Cardiac muscle cell (in vitro differentiated cells and primary cell): ENCODE data around the gene DSN1. TPM values are rescaled to one million over a fixed set of nuclear protein-coding genes. Genes with fewer than 3 reads are reported as not detected.
A peak's percentile ranks its signal among the peaks of the same experiment; 100 is the strongest.

ENCODE experiments used
- DNase-seq, 2 donors: peaks; one replicate each; pipeline versions ENCODE4 v3.0.0 to v3.0.0-alpha.2; 2010 to 2017; ENCODE audit warnings: low read depth in 1 of 2, low spot score in 1 of 2
- H3K27ac ChIP-seq: fragments of 200-600 bp; sonication (generic); 2 replicates; pipeline ENCODE4 v1.5.1; 2016
- H3K27me3 ChIP-seq: fragments of 200-600 bp; sonication (generic); 2 replicates; pipeline ENCODE4 v1.6.0; 2016; ENCODE audit warnings: control low read depth
- H3K36me3 ChIP-seq: fragments of 200-600 bp; sonication (generic); 2 replicates; pipeline ENCODE4 v1.5.1; 2016; ENCODE audit warnings: control low read depth
- H3K4me1 ChIP-seq: fragments of 200-600 bp; sonication (generic); 2 replicates; pipeline ENCODE4 v1.8.1; 2017; ENCODE audit warnings: low read depth, mild to moderate bottlenecking, mixed run types
- H3K4me3 ChIP-seq: fragments of 200-600 bp; sonication (generic); 2 replicates; pipeline ENCODE4 v1.5.1; 2016; ENCODE audit warnings: mild to moderate bottlenecking
- H3K9me3 ChIP-seq: fragments of 200-600 bp; sonication (generic); 2 replicates; pipeline ENCODE4 v1.5.1; 2017; ENCODE audit warnings: low read depth, mild to moderate bottlenecking, control low read depth
- polyA plus RNA-seq: library from polyadenylated mRNA; unstranded; fragments of >200 nt; fragmentation: Nextera tagmentation; extraction: Ambion mirVana; gene quantifications from 2 replicates; pipeline ENCODE4 v1.2.1, GENCODE V29; 2016
- total RNA-seq: library from RNA; depleted of rRNA; stranded (reverse); fragments of >200 nt; gene quantifications from 2 replicates; pipeline ENCODE4 v1.2.3, GENCODE V29; 2016
- TF ChIP-seq, protein P1 (sequence below): IDR thresholded peaks from 2 replicates; pipeline ENCODE4 v1.5.1; 2012; ENCODE audit warnings: low read depth, mild to moderate bottlenecking, low read length

Gene DSN1
- total and polyA plus RNA-seq, 2 experiments from 2014 or later = 10.2 to 18.6 TPM

DNA sequence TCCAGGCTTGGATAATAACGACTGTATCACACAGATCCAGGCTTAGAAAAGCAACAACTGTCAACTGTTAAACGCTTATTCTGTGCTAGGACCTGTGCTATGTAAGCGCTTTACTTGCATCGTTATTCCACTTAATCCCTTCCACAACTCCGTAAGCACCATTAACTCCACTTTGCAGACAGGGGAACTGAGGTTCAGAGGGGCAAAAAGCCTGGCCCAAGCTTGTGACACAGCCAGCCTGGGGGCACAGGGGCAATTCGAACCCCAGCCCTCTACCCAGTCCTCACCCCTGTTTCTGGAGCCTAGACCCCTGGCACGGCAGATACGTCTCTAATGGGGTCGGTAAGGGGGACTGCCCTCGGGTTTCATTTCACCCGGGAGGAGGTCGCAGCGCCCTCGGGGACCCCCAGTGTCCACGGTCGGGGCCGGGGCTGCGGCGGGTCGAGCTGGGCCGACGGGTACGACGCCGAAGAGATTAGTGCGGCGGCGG is 411 bp downstream of the DSN1 start:
- Histone ChIP-seq H3K4me3 (peak overlapping the region; percentile 64), H3K27ac (peak overlapping the region; percentile 2), H3K4me1 (no peaks in the 10 kb centered on the region), H3K27me3 (no peaks in the 10 kb centered on the region), H3K9me3 (no peaks in the 10 kb centered on the region), H3K36me3 (no peaks in the 10 kb centered on the region)
- DNase-seq = peak in 1 of 2 donors; percentile 6
- TF ChIP-seq, protein P1, sequence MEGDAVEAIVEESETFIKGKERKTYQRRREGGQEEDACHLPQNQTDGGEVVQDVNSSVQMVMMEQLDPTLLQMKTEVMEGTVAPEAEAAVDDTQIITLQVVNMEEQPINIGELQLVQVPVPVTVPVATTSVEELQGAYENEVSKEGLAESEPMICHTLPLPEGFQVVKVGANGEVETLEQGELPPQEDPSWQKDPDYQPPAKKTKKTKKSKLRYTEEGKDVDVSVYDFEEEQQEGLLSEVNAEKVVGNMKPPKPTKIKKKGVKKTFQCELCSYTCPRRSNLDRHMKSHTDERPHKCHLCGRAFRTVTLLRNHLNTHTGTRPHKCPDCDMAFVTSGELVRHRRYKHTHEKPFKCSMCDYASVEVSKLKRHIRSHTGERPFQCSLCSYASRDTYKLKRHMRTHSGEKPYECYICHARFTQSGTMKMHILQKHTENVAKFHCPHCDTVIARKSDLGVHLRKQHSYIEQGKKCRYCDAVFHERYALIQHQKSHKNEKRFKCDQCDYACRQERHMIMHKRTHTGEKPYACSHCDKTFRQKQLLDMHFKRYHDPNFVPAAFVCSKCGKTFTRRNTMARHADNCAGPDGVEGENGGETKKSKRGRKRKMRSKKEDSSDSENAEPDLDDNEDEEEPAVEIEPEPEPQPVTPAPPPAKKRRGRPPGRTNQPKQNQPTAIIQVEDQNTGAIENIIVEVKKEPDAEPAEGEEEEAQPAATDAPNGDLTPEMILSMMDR = no peak

DNA sequence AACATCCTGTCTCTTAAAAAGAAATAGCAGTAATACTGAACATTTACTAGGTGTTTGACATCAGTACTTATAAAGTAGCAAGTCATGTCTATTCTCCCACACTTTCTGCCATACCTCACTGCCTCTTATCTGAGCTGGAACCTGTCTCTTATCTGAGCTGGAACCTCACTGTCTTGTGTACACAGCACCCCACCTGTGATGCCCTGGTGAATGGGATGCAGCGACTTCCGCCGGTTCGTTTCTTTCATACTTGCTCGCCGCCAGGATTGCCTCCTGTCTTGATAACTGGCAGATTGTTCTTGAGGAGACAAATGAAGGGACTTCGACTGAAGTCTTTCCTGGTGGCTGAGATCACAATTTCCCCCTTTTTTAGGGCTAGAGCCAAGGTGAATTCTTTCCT is 2.9 kb downstream of the DSN1 start:
- no peaks in the 10 kb centered on the region for H3K27me3 ChIP-seq
- TF ChIP-seq, protein P1 = no peak
- H3K27ac ChIP-seq = no peak overlapping the region
- H3K4me1 ChIP-seq = no peaks in the 10 kb centered on the region
- no peaks in the 10 kb centered on the region for H3K36me3 ChIP-seq
- H3K4me3 ChIP-seq = no peak overlapping the region
- H3K9me3 ChIP-seq = no peaks in the 10 kb centered on the region
- no peak for DNase-seq

DNA sequence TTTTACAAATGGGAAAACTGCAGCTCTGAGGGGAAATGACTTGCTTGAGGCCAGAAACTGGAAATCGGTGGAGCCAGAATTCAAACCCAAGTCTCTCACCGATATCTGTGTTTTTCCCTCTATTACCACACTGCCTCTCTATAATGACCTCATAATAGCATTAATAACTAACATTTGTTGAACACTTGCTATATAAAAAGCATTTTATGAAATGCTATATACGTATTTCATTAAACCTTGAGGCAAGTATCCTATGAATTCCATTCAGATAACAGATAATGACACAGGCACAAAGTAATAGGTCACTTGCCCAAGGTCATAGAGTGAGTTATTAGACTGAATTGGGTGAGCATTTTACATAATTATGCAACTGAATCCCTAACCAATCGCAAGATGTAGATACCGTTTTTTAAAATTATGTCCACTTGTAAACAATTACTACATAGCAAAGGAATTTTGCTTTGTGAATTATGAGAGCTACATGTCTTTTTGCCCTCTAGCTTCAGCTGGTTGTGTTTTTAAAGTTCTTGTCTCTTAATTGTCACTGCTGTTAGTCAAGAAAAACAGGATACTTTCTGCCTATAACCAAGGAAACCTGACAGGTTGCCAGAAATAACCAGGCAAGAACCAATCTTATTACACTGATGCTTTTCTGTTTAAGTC is 4.7 kb downstream of the DSN1 start:
- no peaks in the 10 kb centered on the region for H3K9me3 ChIP-seq
- no peaks in the 10 kb centered on the region for H3K36me3 ChIP-seq
- TF ChIP-seq, protein P1 = no peak
- no peaks in the 10 kb centered on the region for H3K27me3 ChIP-seq
- H3K4me3 ChIP-seq = no peak overlapping the region
- no peaks in the 10 kb centered on the region for H3K4me1 ChIP-seq
- DNase-seq = no peak
- H3K27ac ChIP-seq = no peak overlapping the region

DNA sequence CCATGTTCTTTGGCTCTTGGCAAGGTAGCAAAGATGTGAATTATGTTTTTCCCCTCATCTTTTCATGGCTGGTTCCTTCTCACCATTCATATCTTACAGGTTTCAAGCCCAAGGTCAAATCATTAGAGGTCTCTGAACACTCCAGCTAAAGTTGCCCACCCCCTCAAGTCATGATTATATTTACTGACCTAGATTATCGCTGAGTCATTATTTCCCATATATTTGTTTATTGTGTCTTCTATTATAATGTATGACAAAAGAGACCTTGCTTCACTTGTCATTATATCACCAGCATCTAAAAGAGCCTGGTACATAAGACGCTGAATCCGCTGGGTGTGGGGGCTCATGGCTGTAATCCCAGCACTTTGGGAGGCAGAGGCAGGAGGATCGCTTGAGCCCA is 12.4 kb downstream of the DSN1 start:
- peaks cover 9% of the 10 kb centered on the region for H3K36me3 ChIP-seq
- TF ChIP-seq, protein P1 = no peak
- no peaks in the 10 kb centered on the region for H3K4me1 ChIP-seq
- no peaks in the 10 kb centered on the region for H3K9me3 ChIP-seq
- H3K27ac ChIP-seq = no peak overlapping the region
- H3K4me3 ChIP-seq = no peak overlapping the region
- DNase-seq = no peak
- no peaks in the 10 kb centered on the region for H3K27me3 ChIP-seq

DNA sequence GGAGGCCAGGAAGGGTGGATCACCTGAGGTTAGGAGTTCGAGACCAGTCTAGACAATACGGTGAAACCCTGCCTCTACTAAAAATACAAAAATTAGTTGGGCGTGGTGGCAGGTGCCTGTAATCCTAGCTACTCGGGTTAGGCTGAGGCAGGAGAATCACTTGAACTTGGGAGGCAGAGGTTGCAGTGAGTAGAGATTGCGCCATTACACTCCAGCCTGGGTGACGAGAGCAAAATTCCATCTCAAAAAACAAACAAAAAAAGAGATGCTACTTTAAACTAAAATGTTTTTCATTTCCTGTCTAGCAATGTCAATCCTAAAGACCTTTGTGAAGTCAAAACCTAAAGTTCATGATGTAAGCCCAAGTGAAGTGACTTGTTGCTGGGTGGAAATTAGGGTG is 12.9 kb downstream of the DSN1 start:
- Histone ChIP-seq H3K27ac (no peak overlapping the region), H3K9me3 (no peaks in the 10 kb centered on the region), H3K27me3 (no peaks in the 10 kb centered on the region), H3K36me3 (peaks cover 9% of the 10 kb centered on the region), H3K4me1 (no peaks in the 10 kb centered on the region), H3K4me3 (no peak overlapping the region)
- no peak for DNase-seq
- TF ChIP-seq, protein P1 = no peak

DNA sequence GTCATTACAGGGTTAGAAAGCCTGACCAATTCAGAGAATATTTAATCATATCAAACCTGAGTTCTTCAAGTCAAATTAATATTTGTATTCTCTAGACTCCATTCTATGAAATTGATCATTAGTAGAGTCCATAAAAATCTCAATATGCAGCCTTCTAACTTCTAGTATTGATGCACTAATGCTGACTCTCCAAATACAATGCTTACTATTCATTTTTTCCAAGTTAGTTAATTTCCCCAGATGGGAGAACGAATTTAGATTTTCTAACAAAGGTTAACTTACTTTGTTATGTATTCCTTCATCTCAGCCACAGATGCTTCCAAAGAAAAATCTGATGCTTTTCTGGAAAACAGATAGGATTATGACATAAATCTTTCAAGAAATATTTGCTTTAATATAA is 15.3 kb downstream of the DSN1 start:
- TF ChIP-seq, protein P1 = no peak

More for the DNA sequence above, 15.3 kb downstream of the DSN1 start:
- no peaks in the 10 kb centered on the region for H3K27me3 ChIP-seq
- no peak overlapping the region for H3K4me3 ChIP-seq
- no peaks in the 10 kb centered on the region for H3K9me3 ChIP-seq
- DNase-seq = no peak
- H3K4me1 ChIP-seq = no peaks in the 10 kb centered on the region
- H3K36me3 ChIP-seq = peaks cover 9% of the 10 kb centered on the region
- no peak overlapping the region for H3K27ac ChIP-seq
